Right renal pelvis (tissue), 4 donors: ENCODE measurements around the gene ZBTB16. TPM values are rescaled to one million over a fixed set of nuclear protein-coding genes. Genes with fewer than 3 reads are reported as not detected.

Experiments used
- DNase-seq, 4 donors: peaks; one replicate each; pipeline ENCODE4 v3.0.0-alpha.2; 2013; ENCODE audit warnings: low read depth in 4 of 4, low spot score in 3 of 4, missing footprints in 1 of 4
- polyA plus RNA-seq, 4 donors: library from polyadenylated mRNA; unstranded; fragments of 120-200 nt; gene quantifications; one replicate each; pipeline ENCODE4 v1.2.1, GENCODE V29; 2013; ENCODE audit not compliant: insufficient read length in 4 of 4

The ZBTB16 gene
- polyA plus RNA-seq, 4 donors = 0.89 to 2.0 (median 1.5) TPM

- DNase-seq = no peak
These were observed 22.3 kb downstream of the ZBTB16 start for GRCh38 chr11:114081641-114082414.

GRCh38 chr11:114082415-114082748, 22.9 kb downstream of the ZBTB16 start:
- no peak for DNase-seq

- no peak for DNase-seq
These were observed 23.3 kb downstream of the ZBTB16 start for GRCh38 chr11:114082767-114083181.

- DNase-seq = no peak
These were observed 24.1 kb downstream of the ZBTB16 start for GRCh38 chr11:114083391-114084252.

- no peak for DNase-seq
These were observed 24.9 kb downstream of the ZBTB16 start for GRCh38 chr11:114084414-114084813.

- DNase-seq = no peak
These were observed 26.7 kb downstream of the ZBTB16 start for GRCh38 chr11:114085965-114086793.

GRCh38 chr11:114087025-114087424, 27.5 kb downstream of the ZBTB16 start:
- no peak for DNase-seq

GRCh38 chr11:114088216-114088615, 28.7 kb downstream of the ZBTB16 start:
- no peak for DNase-seq

- no peak for DNase-seq
These were observed 29.3 kb downstream of the ZBTB16 start for GRCh38 chr11:114088836-114089235.

- DNase-seq = no peak
These were observed 30.2 kb downstream of the ZBTB16 start for GRCh38 chr11:114089748-114090147.

- DNase-seq = no peak
These were observed 30.9 kb downstream of the ZBTB16 start for GRCh38 chr11:114090225-114090910.

GRCh38 chr11:114090976-114091375, 31.5 kb downstream of the ZBTB16 start:
- DNase-seq = no peak

- DNase-seq = no peak
These were observed 32.2 kb downstream of the ZBTB16 start for GRCh38 chr11:114091516-114092397.

- no peak for DNase-seq
These were observed 33.0 kb downstream of the ZBTB16 start for GRCh38 chr11:114092478-114092877.

- no peak for DNase-seq
These were observed 33.4 kb downstream of the ZBTB16 start for GRCh38 chr11:114092953-114093352.

- DNase-seq = no peak
These were observed 35.0 kb downstream of the ZBTB16 start for GRCh38 chr11:114094516-114094915.

- DNase-seq = no peak
These were observed 36.4 kb downstream of the ZBTB16 start for GRCh38 chr11:114095899-114096298.

GRCh38 chr11:114097832-114098231, 38.3 kb downstream of the ZBTB16 start:
- DNase-seq = no peak

- no peak for DNase-seq
These were observed 39.4 kb downstream of the ZBTB16 start for GRCh38 chr11:114098927-114099326.
